Stimulated activated CD8-positive, alpha-beta memory T cell treated with anti-CD3 and anti-CD28 coated beads, Interleukin-7, amount 100 ng/mL, for 1 hour (primary cell): ENCODE measurements around the gene PIGZ.

Experiments used
- DNase-seq, 2 donors: peaks; one replicate each; pipeline ENCODE4 v3.0.0-alpha.2; 2020; ENCODE audit warnings: low read depth in 2 of 2

Gene PIGZ

DNA sequence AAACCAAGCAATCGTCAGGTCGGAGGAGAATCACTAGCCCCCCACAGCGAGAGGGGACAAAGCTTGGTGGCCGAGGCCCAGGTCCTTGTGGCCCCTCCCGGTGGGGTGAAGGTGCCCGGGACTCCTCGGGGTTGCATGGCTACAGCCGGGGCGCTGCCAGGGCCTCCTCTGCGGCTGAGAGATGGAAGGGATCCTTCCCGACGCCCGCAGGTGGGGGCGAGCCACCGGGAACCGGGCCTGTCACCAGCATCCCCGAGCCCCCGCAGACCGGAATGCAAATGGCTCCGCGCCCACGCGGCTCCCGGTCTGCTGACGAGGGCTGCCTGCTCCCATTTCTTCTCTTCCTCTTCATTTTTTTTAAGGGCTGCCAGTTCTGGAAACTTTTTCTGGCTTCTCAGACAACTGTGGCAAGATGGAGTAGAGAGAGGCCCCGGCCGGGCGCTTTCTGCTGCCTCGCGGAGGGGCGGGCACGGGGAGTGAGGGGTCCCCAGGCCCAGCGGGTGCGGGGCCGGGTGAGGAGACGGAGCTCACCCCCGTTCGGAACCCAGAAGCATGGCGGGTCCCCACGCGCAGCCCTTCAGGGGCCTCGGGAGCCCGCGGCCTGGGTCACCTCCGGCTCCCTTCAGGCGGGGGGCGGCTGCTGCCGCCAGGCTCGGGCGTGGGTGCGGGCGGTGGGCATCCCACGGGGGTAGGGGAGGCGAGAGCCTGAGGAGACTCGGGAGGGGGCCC is 33.5 kb upstream of the PIGZ start:
- no peak for DNase-seq

DNA sequence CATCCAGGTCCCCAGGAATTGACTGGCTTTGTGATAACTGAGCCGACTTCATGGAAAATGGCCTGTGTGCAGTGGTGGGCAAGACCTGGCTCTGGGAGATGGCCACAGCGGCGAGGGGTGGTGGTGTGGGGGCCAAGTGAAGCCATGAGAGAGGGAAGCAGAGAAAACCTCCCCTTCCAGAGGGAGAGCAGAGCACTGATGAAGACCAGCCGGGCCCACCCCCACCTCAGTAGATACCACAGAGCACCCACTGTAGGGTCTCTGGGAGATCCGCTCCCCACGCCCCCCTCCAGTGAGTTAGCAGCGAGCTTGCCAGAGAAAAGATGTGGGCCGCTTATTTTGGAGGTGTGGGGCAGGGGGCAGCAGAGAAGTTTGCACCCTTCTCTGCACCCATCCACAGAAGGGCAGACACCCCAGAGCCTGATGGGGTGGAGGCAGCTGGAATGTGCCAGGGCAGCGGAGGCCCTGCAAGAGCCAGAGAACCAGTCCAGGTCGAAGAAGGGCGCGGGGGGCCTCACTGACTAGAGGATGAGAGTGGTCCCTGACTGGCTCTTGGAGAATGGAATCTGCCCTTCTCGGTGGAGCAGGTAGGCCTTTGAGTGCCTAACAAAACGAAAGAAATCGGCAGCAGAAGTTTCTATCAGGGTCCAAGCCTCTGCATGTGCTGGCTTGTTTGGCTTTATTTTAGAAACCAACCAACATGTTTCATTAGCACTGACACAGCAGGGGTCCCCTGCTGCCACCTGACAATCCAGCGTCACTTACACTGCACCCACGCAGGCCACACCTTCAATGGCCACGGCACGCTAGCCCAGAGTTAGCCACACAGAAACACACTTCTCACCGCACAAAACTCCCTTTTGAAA is 32.7 kb upstream of the PIGZ start:
- no peak for DNase-seq

DNA sequence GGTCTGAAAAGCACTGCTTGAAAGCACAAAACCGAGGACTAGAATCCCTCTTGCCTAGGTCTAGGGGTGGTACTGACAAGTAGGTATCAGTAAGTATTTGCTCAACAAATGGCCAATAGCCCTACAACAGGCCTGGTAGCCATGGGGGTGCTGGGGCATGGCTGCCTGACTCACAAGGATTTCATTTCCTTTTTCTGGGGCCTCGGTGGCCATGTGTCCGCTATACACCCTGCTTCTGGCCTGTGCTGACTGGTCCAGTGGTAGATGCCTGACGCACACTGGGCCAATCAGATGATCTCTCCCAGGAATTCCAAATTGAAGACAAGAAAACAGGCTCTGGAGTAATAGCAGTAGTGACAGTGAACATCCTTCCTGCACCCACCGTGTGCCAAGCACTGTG is 31.6 kb upstream of the PIGZ start:
- no peak for DNase-seq

DNA sequence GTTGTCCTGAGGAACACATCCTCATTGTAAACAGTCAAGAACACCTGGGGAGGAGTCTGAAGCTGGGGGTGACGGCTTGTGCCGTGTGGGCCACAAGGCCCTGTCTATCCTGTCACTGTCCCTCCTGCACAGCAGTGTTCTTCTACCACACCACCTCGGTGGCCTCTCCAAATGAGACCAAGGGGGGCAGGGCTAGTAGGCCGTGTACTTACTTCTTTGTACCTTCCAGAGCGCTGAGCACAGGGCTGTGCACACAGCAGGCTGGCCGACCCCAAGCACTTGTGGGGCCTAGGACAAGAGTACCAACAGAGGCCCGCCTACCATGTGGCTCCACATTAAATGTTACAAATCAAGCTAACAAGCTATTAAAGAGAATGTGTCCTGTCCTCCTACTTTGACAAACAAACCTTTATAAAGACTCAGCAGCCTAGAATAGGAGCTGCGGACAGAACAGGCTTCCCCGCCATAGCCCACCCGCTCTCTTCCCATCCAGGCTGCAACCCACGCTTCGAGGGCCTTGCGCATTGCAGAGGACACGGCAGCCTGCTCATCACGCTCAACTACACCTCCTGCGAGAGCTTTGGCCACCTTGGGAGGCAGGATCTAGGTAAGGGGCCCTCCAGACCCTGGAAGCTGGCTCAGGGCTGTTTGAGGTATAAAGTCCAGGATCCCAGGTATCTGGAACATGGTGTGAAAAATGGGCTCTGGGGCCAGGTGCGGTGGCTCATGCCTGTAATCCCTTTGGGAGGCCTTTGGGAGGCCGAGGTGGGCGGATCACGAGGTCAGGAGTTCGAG is 30.5 kb upstream of the PIGZ start:
- DNase-seq = no peak

DNA sequence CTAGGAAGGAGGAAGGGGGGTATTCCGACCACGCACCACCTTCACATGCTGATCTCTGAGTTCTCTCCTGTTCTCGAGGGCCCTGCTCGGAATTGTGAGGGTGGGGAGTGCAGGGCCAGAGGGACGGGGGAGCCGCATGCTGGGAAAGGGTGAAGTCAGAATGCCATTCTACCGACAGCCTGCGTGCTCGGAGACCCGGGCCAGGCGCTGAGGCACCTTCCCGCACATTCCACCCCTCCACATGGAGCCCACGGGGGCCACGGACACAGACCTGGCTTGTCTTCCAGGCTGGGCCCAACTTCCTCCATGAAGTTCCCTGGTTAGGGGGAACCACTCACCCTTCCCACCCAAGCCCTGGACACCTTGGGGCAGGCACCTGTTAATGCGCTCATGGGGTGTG is 28.7 kb upstream of the PIGZ start:
- no peak for DNase-seq

DNA sequence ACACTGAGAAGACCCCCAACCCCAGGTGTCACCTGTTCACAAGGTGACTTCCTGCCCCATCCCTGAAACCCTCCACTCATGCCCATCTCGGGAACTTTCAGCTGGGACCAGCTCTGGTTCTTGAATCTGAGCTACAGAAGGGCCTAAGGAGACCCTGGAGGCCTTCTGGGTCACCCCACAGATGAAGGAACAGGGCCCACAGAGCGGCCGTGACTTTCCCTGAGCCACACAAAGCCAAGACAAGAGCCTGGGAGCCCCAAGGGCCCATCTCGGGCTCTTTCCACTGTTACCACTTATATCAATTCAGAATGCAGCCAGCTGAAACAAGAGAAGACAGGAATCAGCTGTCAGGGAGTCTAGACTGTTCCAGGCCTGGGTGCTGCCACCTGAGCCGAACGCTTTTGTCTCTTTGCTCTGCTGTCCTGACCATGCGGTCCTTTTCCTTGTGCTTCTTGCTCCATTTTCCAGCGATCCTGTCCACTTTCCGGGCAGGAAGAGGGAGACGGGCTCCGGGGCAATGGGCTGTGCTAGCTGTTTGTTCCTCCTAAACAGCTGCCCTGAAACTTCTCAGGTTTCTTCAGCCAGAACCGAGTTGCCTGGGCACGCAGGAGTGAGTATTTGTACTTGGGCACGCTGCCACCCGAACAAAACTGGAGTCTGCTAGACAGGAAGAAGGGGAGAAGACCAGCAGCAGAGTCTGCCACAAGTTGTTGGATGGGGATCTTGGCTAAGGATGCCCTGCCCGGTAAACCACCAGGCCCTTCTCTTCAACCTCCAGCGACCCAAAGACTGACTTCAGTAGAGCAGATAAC is 28.0 kb upstream of the PIGZ start:
- no peak for DNase-seq

DNA sequence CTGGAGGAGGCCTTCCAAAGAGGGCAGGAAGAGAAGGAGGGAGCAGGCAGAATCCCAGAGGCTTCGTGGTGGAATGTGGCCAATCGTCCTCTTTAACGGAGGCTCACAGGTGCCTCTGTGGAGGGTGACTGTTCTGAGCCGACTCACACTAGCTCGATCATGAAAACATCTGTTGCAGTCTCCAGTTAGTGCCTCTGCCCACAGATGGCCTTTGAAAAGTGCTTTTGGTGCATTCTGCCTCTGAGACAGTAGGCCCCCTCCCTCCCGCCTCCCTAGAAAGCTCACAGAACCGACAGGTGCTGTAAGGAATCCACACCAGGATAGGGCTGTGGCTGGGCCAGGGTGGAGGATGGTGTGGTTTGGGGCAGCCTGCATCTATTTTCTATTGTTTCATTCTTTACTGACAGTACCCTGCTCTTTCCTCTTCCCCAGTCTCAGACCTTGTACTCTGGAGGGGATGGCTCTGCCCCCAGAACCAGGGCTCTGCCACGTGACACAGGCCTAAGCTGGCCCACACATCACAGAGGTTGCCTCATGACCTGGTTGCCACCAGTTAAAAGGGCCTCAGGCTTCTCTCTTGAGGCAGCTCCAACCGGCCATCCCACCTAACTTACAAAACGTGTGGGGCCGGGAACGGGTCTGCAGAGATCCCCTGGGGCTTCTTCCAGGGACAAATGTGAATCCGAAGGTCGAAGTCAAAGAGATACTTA is 27.2 kb upstream of the PIGZ start:
- no peak for DNase-seq

DNA sequence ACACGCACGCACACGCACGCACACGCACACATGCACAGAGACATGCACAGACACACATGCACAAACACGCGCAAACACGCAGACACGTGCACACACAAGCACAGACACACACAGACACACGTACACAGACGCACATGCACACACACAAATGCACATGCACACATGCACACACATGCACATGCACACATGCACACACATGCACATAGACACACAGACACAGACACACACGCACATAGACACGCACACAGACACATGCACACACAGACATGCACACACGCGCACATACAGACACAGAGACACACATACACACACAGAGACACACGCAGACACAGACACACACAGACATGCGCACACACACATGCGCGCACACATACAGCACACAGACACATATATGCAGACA is 26.4 kb upstream of the PIGZ start:
- DNase-seq = no peak

DNA sequence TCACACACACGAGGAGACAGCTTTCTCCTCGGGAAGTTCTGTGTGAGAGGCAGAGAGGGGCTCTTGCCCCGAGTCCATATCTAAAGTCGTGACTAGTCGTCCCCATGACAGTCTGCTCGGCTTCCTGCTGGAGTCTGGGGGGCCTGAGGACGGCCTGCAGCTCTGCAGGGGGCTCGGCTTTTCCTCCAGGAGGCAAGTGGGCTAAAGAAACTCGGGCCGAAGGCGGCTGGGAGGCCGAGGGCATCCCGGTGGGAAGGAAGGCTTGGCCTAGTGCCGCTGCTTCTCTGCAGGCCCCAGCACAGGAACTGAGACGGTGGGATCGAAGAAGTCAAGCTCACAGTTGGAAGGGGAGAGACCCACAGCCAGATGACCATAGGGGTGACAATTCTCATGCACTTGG is 25.4 kb upstream of the PIGZ start:
- no peak for DNase-seq

DNA sequence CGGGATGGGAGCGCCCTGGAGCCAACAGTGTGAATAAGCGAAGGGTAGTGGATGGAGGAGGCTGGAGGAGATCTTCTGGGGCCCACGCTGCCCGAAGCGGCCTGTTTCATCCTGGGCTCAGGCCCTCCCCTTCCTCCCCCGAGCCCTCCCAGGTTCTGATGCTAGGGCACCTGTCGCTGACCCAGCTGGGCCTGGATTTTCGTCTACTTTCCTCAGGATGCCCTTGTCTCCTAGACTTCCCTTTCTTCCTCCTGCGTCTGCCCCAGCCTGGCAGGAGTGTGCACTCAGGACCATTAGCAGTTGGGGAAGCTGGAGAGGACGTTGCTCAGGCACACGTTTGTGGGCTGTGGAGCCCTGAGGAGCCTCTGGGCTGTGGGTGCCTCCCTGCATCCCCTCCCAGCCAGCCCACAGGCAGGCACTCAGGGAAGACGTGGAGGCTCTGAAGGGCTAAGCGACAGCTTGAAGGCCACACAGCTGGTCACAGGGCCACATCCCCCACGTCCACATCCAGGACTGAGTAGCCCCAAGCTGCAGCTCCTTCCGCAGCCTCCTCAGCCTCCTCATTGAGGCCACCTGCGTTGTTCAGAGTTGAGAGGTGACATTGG is 23.9 kb upstream of the PIGZ start:
- no peak for DNase-seq

DNA sequence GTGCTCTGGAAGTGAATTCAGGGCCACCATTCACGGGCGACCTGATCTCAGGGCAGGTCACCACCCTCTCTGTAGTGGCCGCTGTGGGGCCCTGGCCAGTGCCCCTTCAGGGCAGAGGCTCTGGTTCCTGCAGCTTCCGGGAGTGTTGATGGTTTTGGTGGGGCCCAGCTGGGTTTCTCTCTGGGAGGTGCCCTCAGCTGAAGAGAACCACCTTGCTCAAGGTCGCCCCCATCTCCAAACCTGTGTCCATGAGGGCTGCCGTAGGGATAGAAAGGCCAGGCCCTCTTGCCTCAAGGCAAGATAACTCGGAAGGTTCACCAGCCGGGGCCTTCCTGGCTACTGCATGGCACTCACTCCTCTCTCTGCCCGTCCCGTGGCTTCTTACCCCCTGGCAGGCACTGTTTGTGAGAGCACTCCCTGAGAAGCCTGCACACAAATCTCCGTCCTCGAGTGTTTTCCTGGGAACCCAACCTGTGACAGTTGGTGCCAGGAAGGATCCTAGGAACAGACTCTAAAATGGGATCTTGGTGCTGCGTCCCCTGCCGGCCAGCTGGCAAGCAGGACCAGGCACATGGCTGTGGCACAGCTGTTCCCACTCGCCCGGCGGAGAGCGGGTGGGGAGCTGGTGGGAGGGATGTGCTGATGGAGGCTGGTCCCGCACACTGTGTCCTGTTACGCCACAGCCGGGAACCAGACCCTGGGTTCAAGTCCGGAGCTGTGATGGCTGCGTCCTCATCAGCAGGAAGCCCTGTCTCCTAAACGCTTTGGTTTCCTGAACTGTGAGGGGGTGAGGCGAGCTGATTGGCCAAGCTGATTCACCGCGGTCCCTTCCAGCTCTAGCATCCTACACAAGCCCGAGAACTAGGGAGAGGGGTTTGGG is 23.2 kb upstream of the PIGZ start:
- no peak for DNase-seq

DNA sequence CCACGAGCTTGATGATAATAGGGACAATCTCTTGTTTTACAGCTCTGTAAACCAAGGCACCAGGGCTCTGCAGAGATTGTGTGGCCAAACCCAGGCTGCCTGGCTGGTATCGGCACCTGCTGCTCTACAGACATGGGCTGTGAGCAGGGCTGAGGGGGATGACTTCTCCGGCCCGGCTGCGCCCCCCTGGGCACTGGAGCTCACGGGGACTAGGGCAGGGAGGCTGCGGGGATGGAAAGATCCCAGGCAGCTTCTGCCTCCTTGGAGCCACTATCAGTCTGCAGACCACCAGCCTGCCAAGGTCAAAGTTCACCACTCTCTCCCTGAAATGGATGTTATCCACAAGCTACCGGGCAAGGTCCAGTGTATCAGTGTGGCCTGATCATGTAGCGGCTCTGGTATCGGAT is 22.0 kb upstream of the PIGZ start:
- no peak for DNase-seq

DNA sequence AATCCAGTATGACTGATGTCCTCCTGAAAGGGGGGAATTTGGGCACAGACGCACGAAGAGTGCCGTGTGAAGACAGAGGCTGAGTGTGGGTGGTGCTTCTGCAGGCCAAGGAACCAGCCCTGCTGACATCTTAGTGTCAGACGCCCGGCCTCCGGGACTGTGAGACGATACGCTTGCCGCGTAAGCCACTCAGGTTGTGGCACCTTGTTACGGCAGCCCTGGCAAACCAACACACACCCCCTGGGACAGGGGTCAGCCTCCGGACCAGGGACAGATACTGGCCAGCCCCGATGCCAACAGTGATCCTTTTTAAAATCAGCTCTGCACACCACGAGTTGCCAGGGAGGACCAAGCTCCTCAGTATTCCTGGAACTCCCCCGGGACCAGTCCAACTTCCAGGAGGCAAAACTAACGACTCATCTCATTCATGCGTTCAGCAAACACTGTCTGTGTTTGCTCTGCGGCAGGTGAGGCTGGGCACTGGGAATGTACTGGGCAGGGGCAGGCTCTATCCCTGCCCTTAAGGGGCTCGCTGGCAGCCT is 21.2 kb upstream of the PIGZ start:
- no peak for DNase-seq

DNA sequence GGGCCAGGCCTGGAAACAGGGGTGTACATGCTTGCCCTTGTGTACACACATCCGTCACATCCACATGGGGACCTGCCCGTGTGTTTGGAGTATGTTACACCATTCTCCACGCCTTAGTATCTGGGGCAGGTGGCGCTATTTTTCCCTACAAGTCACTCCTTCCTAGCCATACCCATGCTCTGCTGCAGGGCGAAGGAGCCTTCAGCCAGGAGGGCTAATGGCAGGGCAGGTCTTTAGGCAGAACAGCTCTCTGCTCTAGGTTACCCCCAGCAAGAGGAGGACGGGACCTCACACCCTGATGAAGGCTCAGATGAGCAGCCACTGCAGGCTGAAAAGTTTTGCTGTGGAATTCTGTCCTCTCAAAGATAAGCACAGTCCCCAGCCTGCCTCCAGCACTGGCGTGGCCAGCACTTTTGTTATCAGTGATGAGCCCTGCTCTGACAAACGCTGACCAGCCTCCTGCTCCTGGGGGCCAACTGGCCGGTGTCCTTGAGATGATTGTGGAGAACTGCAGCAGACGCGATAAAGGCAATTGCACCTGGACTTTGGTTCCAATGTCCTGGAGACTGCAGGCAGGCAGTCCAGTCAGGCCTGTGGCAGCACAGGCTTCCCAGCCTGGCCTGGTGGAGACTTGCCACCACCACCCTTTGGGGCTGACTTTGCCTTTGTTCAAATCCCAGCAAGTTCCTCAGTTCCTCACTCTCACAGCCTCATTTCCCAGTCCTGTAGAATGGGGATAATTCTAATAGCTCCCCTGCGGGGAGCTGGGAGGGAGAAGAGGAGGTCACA is 19.8 kb upstream of the PIGZ start:
- DNase-seq = no peak

DNA sequence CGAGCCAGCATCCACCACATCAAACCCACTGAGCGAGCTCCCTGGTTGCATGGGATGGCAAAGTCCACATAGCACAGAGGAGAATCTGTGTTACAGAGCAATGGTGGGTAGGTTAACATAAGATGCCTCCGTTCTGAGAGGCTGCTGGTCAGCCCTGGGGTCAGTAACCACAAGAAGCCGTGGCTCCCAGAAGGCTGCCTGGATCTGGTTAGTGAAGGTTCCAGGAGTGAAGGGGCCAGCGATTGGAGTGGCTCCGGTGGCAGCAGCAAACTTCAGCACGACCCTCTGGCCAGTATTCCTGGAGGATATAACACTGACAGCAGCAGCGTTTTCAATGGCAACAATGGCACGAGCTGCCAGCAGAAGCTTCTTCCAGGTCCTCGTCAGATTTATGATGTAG is 18.4 kb upstream of the PIGZ start:
- no peak for DNase-seq

DNA sequence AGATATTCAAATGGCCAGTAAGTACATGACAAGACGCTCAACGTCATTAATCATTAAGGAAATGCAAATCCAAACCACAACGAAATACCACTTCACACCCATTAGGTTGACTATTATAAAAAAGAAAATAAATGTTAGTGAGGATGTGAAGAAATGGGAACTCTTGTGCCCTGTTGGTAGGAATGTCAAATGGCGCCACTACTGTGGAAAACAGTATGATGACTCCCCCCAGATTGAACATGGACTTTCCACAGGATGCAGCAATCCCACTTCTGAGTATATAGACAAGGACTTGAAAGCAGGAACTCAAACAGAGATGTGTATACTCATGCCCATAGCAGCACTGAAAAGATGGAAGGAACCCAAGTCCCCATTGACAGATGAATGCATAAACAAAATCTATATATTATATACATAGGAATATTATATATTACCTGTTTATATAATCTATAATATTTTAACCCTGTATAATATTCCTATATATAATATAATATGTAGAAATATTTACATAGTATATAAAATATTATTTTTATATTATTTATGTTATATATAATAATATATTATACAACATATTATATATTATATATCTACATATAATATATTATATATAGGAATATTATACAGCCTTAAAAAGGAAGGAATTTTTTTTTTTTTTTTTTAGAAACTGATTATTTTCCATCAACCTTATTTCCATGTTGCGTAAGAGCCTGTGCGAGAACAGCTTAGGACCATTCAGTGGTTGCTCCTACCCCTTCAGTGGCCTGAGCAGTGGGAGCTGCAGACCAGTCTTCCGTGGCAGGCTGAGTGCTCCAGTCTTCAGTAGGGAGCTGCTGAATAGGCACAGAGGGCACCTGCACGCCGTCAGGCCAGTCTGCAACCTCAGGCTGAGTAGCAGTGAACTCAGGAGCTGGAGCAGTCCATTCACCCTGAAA is 17.6 kb upstream of the PIGZ start:
- DNase-seq = no peak

DNA sequence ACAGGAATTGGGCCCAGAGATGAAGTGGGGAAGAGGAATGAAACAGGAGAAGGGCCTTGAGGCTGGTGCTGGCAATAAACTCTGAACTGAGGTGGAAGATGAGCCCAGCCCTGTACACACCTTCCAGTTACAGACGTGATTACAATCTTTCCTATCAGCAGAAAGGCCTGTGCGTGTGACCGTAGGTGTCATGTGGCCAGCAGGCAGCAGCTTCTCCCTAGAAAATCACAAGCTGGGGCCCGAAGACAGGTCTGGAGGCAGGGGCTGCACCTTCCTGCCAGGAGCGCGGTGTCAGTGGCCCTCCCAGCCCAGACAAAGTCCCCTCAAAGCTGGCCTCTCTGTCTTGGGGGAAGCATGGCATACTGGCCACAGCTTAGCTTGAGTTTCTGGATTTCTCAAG is 16.7 kb upstream of the PIGZ start:
- no peak for DNase-seq
